K562 (cell line): ENCODE results near the gene C10orf71. TPM values are rescaled to one million over a fixed set of nuclear protein-coding genes. Genes with fewer than 3 reads are reported as not detected.

Source experiments
- ATF1 ChIP-seq, 2 experiments: fragments of 450-650 bp in 1 of 2; IDR thresholded peaks; 2 replicates each; pipeline ENCODE4 v1.6.1; 2016; ENCODE audit warnings: missing compliant biosample characterization in 1 of 2, missing genetic modification characterization in 1 of 2
- DNMT1 ChIP-seq: fragments of 450-650 bp; IDR thresholded peaks from 2 replicates; pipeline ENCODE4 v1.6.1; 2016; ENCODE audit warnings: antibody characterized with exemption, mild to moderate bottlenecking
- EZH2 ChIP-seq: IDR thresholded peaks from 2 replicates; pipeline ENCODE4 v1.6.1; 2012; ENCODE audit warnings: low read depth, mild to moderate bottlenecking, inconsistent platforms, low read length, borderline replicate concordance
- FOXA3 ChIP-seq, 2 experiments: fragments of 450-650 bp in 1 of 2; sonication (generic) in 1 of 2; formaldehyde crosslinking; IDR thresholded peaks in 1 of 2; conservative IDR thresholded peaks in 1 of 2; 2 replicates each; pipeline versions ENCODE4 v1.4.0 to v1.8.0; 2020 to 2022; ENCODE audit warnings: mild to moderate bottlenecking in 2 of 2, missing genetic modification reagents in 1 of 2
- MYC ChIP-seq, 2 experiments: fragments of 250-450 bp in 1 of 2; sonication (Bioruptor Pico) in 1 of 2; IDR thresholded peaks; 2 replicates each; pipeline versions ENCODE4 v1.5.1 to v1.6.1; 2012 to 2021; ENCODE audit warnings: low read depth in 2 of 2, borderline replicate concordance in 1 of 2, improper control_type of control experiment in 1 of 2, low read length in 1 of 2, mild to moderate bottlenecking in 1 of 2, moderate library complexity in 1 of 2
- NCOR1 ChIP-seq: fragments of 450-650 bp; IDR thresholded peaks from 2 replicates; pipeline ENCODE4 v1.6.1; 2016; ENCODE audit warnings: mild to moderate bottlenecking, moderate library complexity
- NR2C1 ChIP-seq, 2 experiments: fragments of 450-650 bp; IDR thresholded peaks; 2 replicates each; pipeline ENCODE4 v1.6.1; 2017; ENCODE audit warnings: mild to moderate bottlenecking in 2 of 2, antibody characterized with exemption in 1 of 2, inconsistent platforms in 1 of 2, missing compliant biosample characterization in 1 of 2, missing genetic modification characterization in 1 of 2
- NR3C1 ChIP-seq: sonication (generic); formaldehyde crosslinking; IDR thresholded peaks from 2 replicates; pipeline ENCODE4 v1.8.1; 2022; ENCODE audit warnings: missing genetic modification reagents
- RBM39 ChIP-seq: fragments of 200-400 bp; formaldehyde crosslinking; optimal IDR thresholded peaks from 2 replicates; pipeline ENCODE3; 2018; ENCODE audit warnings: low read depth, low read length
- TEAD1 ChIP-seq, 2 experiments: fragments of 450-650 bp in 1 of 2; sonication (generic) in 1 of 2; formaldehyde crosslinking; IDR thresholded peaks; 2 replicates each; pipeline versions ENCODE4 v1.4.0 to v1.8.0; 2020 to 2022; ENCODE audit warnings: mild to moderate bottlenecking in 2 of 2, missing genetic modification reagents in 1 of 2
- XRCC4 ChIP-seq: IDR thresholded peaks from one replicate; pipeline ENCODE4 v1.6.1; 2011; ENCODE audit not compliant: insufficient read depth, insufficient read length; ENCODE audit errors: extremely low read depth
- ZBTB17 ChIP-seq: fragments of 450-650 bp; formaldehyde crosslinking; IDR thresholded peaks from 2 replicates; pipeline ENCODE4 v1.4.0; 2020; ENCODE audit warnings: mild to moderate bottlenecking
- ZC3H11A ChIP-seq: IDR thresholded peaks from 2 replicates; pipeline ENCODE4 v1.6.1; 2012; ENCODE audit warnings: low read depth, low read length, improper control_type of control experiment
- ZFP1 ChIP-seq: fragments of 450-650 bp; formaldehyde crosslinking; IDR thresholded peaks from 2 replicates; pipeline ENCODE4 v1.4.0; 2020; ENCODE audit warnings: mild to moderate bottlenecking, mixed read lengths
- ZNF77 ChIP-seq: fragments of 250-450 bp; sonication (Bioruptor Pico); IDR thresholded peaks from 2 replicates; pipeline ENCODE4 v1.5.0; 2020
- polyA plus RNA-seq, 8 experiments: library from polyadenylated mRNA; depleted of rRNA in 4 of 8; stranded (reverse) in 5 of 8; unstranded in 3 of 8; fragments of >200 nt; fragmentation: Nextera tagmentation in 2 of 8; fragmentation: Illumina TruSeq in 1 of 8; extraction: Ambion mirVana in 2 of 8; extraction: Trizol in 1 of 8; gene quantifications; 2 replicates each; pipeline versions ENCODE4 v1.2.1 to v1.2.3, GENCODE V29; 2011 to 2014; ENCODE audit warnings: inconsistent platforms in 1 of 8, missing spikeins in 1 of 8
- total RNA-seq, 7 experiments: library from RNA; depleted of rRNA in 6 of 7; stranded (reverse); fragments of >200 nt in 6 of 7; fragmentation: Illumina TruSeq in 2 of 7; extraction: Trizol in 2 of 7; gene quantifications; 2 replicates each; pipeline versions ENCODE4 v1.2.1 to v1.2.3, GENCODE V29; 2011 to 2021; ENCODE audit warnings: low replicate concordance in 1 of 7
- TF ChIP-seq, protein P1 (sequence below): fragments of 250-450 bp; sonication (Bioruptor Pico); IDR thresholded peaks from 2 replicates; pipeline ENCODE4 v1.8.0; 2022; ENCODE audit warnings: moderate library complexity, mild to moderate bottlenecking, inconsistent platforms
- TF ChIP-seq, protein P2 (sequence below): fragments of 450-650 bp; IDR thresholded peaks from 2 replicates; pipeline ENCODE4 v1.6.1; 2016; ENCODE audit warnings: antibody characterized with exemption
- TF ChIP-seq, protein P3 (sequence below): fragments of 250-450 bp; sonication (Bioruptor Pico); IDR thresholded peaks from 2 replicates; pipeline ENCODE4 v1.8.0; 2021; ENCODE audit warnings: moderate library complexity, mild to moderate bottlenecking, inconsistent platforms
- TF ChIP-seq, protein P4 (sequence below), 2 experiments: IDR thresholded peaks; 2 replicates each; pipeline ENCODE4 v1.6.1; 2012; ENCODE audit warnings: improper control_type of control experiment in 2 of 2, low read depth in 2 of 2, low read length in 2 of 2, borderline replicate concordance in 1 of 2
- TF ChIP-seq, protein P5 (sequence below), 2 experiments: fragments of 450-650 bp; conservative IDR thresholded peaks; 2 replicates each; pipeline ENCODE4 v1.6.1; 2017; ENCODE audit warnings: mild to moderate bottlenecking in 2 of 2, moderate library complexity in 2 of 2

Gene C10orf71
- total and polyA plus RNA-seq, 9 of the 15 experiments (the other 6 are each of a cell fraction or from before 2014, with no cell fraction given), result 0.06 to 4.5 (median 1.3) TPM

DNA sequence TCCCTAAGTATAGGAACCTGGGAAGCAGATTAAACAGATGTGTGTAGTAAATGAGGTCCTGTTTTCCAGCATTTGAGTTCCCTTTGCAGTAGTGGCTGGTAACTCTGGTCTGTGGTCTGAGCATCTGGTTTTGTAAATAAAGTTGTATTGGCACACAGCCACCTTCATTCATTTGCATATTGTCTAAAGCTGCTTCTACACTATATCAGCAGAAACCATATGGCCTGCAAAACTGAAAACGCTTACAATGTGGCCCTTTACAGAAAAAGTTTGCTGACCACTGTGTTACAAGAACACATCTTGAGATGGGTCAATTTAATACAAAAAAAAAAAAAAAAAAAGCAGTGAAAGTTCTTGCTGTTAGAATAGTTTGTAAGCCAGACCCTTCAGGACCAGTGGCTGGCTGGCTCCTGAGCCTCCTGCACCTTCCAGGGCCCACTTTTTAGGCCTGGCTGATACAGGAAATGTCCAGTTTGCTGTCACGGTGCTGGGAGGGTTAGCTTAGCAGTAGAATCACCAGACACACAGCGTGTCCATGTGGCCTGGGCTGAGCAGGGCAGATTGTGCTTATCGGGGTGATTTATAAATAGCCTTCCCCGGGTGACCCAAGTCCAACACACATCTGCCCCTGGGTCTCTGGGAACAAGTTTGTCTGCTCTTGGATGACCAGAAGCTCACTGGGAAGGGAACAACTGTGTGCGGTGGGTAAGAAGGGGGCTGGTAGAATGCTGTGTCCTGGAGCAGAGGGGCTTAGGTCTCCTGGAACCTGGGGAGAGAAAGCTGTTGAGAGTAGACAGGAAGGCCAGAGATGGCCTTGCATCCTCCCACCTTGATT lies 1.4 kb downstream of the C10orf71 start (continued):
- TF ChIP-seq, protein P1, sequence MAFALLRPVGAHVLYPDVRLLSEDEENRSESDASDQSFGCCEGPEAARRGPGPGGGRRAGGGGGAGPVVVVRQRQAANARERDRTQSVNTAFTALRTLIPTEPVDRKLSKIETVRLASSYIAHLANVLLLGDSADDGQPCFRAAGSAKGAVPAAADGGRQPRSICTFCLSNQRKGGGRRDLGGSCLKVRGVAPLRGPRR, result no peak
- TF ChIP-seq NCOR1 (peak; percentile 97), TEAD1 (CRISPR knock-in tag; IDR thresholded peaks at IDR 0.05) (peak; percentile 4 to 17; a peak in 1 of 4 replicates), ZBTB17 (CRISPR knock-in tag) (peak; percentile 66; the same call in 1 of the 2 replicates), MYC (IDR thresholded peaks at IDR 0.05; ENCODE audit: low read depth, low read length) (peak; percentile 96), MYC (CRISPR knock-in tag; IDR thresholded peaks at IDR 0.05; ENCODE audit: borderline replicate concordance, low read depth) (no peak), XRCC4 (no peak), FOXA3 (CRISPR knock-in tag; conservative IDR thresholded peaks at IDR 0.05 in 1 of 2, IDR thresholded peaks at IDR 0.05 in 1 of 2) (peak; percentile 28 to 62; a peak in 2 of 4 replicates), RBM39 (peak; percentile 82), ATF1 (CRISPR knock-in tag; IDR thresholded peaks at IDR 0.05) (no peak), ATF1 (tag; IDR thresholded peaks at IDR 0.05) (peak; percentile 73), ZC3H11A (no peak), ZNF77 (no peak), NR2C1 (IDR thresholded peaks at IDR 0.05) (0 out of 2 replicates have a peak, but pooled peaks have one; percentile 5), NR2C1 (tag; IDR thresholded peaks at IDR 0.05) (peak; percentile 64; the same call in 1 of the 2 replicates), ZFP1 (CRISPR knock-in tag) (no peak), DNMT1 (0 out of 2 replicates have a peak, but pooled peaks have one; percentile 9), EZH2 (no peak), NR3C1 (no peak)
- TF ChIP-seq, protein P2, sequence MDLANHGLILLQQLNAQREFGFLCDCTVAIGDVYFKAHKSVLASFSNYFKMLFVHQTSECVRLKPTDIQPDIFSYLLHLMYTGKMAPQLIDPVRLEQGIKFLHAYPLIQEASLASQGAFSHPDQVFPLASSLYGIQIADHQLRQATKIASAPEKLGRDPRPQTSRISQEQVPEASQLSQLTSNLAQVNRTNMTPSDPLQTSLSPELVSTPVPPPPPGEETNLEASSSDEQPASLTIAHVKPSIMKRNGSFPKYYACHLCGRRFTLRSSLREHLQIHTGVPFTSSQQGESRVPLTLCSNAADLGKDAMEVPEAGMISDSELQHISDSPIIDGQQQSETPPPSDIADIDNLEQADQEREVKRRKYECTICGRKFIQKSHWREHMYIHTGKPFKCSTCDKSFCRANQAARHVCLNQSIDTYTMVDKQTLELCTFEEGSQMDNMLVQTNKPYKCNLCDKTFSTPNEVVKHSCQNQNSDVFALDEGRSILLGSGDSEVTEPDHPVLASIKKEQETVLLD, result peak; percentile 82
- TF ChIP-seq, protein P3, sequence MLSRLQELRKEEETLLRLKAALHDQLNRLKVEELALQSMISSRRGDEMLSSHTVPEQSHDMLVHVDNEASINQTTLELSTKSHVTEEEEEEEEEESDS, result no peak
- TF ChIP-seq, protein P4, sequence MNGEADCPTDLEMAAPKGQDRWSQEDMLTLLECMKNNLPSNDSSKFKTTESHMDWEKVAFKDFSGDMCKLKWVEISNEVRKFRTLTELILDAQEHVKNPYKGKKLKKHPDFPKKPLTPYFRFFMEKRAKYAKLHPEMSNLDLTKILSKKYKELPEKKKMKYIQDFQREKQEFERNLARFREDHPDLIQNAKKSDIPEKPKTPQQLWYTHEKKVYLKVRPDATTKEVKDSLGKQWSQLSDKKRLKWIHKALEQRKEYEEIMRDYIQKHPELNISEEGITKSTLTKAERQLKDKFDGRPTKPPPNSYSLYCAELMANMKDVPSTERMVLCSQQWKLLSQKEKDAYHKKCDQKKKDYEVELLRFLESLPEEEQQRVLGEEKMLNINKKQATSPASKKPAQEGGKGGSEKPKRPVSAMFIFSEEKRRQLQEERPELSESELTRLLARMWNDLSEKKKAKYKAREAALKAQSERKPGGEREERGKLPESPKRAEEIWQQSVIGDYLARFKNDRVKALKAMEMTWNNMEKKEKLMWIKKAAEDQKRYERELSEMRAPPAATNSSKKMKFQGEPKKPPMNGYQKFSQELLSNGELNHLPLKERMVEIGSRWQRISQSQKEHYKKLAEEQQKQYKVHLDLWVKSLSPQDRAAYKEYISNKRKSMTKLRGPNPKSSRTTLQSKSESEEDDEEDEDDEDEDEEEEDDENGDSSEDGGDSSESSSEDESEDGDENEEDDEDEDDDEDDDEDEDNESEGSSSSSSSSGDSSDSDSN (IDR thresholded peaks at IDR 0.05; ENCODE audit: borderline replicate concordance in 1 of 2, low read depth in 2 of 2, low read length in 2 of 2), result peak; percentile 83 to 84; a peak in 2 of 4 replicates
- TF ChIP-seq, protein P5, sequence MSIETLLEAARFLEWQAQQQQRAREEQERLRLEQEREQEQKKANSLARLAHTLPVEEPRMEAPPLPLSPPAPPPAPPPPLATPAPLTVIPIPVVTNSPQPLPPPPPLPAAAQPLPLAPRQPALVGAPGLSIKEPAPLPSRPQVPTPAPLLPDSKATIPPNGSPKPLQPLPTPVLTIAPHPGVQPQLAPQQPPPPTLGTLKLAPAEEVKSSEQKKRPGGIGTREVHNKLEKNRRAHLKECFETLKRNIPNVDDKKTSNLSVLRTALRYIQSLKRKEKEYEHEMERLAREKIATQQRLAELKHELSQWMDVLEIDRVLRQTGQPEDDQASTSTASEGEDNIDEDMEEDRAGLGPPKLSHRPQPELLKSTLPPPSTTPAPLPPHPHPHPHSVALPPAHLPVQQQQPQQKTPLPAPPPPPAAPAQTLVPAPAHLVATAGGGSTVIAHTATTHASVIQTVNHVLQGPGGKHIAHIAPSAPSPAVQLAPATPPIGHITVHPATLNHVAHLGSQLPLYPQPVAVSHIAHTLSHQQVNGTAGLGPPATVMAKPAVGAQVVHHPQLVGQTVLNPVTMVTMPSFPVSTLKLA (conservative IDR thresholded peaks at IDR 0.05), result peak; percentile 76 to 85
